Glomerular visceral epithelial cell (primary cell): ENCODE results near the gene SPPL3.
A peak's percentile ranks its signal among the peaks of the same experiment; 100 is the strongest.
"Not testable (repeated sequence)": the region's sequence is repeated elsewhere in the genome, so short reads cannot be mapped to it uniquely, and the experiment has no call there.

Experiments used
- DNase-seq: peaks from one replicate; pipeline ENCODE4 v3.0.0-alpha.2; 2016; ENCODE audit errors: extremely low spot score

The SPPL3 gene

GRCh38 chr12:120920178-120920577, 16.0 kb upstream of the SPPL3 start:
- no peak for DNase-seq

- DNase-seq: no peak
Observed at GRCh38 chr12:120917748-120918147, 13.6 kb upstream of the SPPL3 start.

- DNase-seq: no peak
Observed at GRCh38 chr12:120916561-120916960, 12.4 kb upstream of the SPPL3 start.

- DNase-seq: no peak
Observed at GRCh38 chr12:120914794-120915193, 10.6 kb upstream of the SPPL3 start.

GRCh38 chr12:120909633-120910298, 5.6 kb upstream of the SPPL3 start:
- DNase-seq: no peak

GRCh38 chr12:120905856-120906384, 1.8 kb upstream of the SPPL3 start:
- no peak for DNase-seq

- DNase-seq: peak; percentile 56
Observed at GRCh38 chr12:120903412-120904196, 554 bp downstream of the SPPL3 start.

- no peak for DNase-seq
Observed at GRCh38 chr12:120902846-120903411, 1.2 kb downstream of the SPPL3 start.

GRCh38 chr12:120901818-120902217, 2.3 kb downstream of the SPPL3 start:
- no peak for DNase-seq

GRCh38 chr12:120901101-120901500, 3.1 kb downstream of the SPPL3 start:
- DNase-seq: not testable (repeated sequence)

- DNase-seq: no peak
Observed at GRCh38 chr12:120895532-120895931, 8.6 kb downstream of the SPPL3 start.

GRCh38 chr12:120892265-120892664, 11.9 kb downstream of the SPPL3 start:
- no peak for DNase-seq

- DNase-seq: no peak
Observed at GRCh38 chr12:120890963-120891362, 13.2 kb downstream of the SPPL3 start.

- DNase-seq: no peak
Observed at GRCh38 chr12:120887253-120888043, 16.7 kb downstream of the SPPL3 start.

GRCh38 chr12:120886199-120887018, 17.7 kb downstream of the SPPL3 start:
- DNase-seq: no peak

- no peak for DNase-seq
Observed at GRCh38 chr12:120885521-120885920, 18.6 kb downstream of the SPPL3 start.

- no peak for DNase-seq
Observed at GRCh38 chr12:120884644-120885043, 19.5 kb downstream of the SPPL3 start.

- DNase-seq: no peak
Observed at GRCh38 chr12:120882055-120882555, 22.1 kb downstream of the SPPL3 start.

GRCh38 chr12:120879718-120880300, 24.3 kb downstream of the SPPL3 start:
- DNase-seq: no peak

GRCh38 chr12:120879102-120879501, 25.1 kb downstream of the SPPL3 start:
- DNase-seq: no peak
